HG02943 (cell line): ENCODE measurements around the gene STAU1.
A peak's percentile ranks its signal among the peaks of the same experiment; 100 is the strongest.

Experiments used
- ATAC-seq: cut with Tn5 transposase; IDR thresholded peaks from one replicate; pipeline ENCODE4 v1.9.1; 2021; ENCODE audit warnings: mild to moderate bottlenecking, low read depth, moderate library complexity; ENCODE audit not compliant: unreplicated experiment

The STAU1 gene, protein sequence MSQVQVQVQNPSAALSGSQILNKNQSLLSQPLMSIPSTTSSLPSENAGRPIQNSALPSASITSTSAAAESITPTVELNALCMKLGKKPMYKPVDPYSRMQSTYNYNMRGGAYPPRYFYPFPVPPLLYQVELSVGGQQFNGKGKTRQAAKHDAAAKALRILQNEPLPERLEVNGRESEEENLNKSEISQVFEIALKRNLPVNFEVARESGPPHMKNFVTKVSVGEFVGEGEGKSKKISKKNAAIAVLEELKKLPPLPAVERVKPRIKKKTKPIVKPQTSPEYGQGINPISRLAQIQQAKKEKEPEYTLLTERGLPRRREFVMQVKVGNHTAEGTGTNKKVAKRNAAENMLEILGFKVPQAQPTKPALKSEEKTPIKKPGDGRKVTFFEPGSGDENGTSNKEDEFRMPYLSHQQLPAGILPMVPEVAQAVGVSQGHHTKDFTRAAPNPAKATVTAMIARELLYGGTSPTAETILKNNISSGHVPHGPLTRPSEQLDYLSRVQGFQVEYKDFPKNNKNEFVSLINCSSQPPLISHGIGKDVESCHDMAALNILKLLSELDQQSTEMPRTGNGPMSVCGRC

GRCh38 chr20:49187851-49188641 is at the start of gene STAU1:
STAU1 (minus strand) TSS chr20:49188334; CDS start chr20:49166201, 22,133 bp downstream.
- ATAC-seq: peak; percentile 78

DNA sequence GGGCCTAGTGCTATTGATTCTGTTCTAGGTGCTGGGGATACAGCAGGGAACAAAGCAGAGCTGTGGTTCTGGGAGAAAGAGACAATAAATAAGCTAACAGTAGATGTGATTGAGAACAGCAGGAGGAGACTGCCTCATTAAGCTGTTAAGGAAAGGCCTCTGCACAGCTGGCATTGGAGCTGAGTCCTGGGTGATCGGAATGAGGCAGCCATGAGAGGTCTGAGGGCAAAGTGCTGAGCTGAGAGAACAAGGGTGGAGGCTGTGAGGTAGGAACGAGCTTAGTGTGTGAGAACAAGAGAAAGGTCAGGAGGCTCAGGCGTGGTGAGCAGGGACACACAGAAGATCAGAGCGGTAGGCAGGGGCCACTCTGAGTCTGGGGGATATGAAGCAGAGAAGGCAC is 49.4 kb upstream of the STAU1 start:
- no peak for ATAC-seq

GRCh38 chr20:49236301-49236700 is 48.2 kb upstream of the STAU1 start:
- ATAC-seq: no peak

GRCh38 chr20:49234831-49235230 is 46.7 kb upstream of the STAU1 start:
- ATAC-seq: no peak

GRCh38 chr20:49233226-49233625 is 45.1 kb upstream of the STAU1 start:
- ATAC-seq: no peak

GRCh38 chr20:49231471-49231870 is 43.3 kb upstream of the STAU1 start:
- no peak for ATAC-seq

- no peak for ATAC-seq
These were observed 42.5 kb upstream of the STAU1 start for GRCh38 chr20:49230561-49231133.

DNA sequence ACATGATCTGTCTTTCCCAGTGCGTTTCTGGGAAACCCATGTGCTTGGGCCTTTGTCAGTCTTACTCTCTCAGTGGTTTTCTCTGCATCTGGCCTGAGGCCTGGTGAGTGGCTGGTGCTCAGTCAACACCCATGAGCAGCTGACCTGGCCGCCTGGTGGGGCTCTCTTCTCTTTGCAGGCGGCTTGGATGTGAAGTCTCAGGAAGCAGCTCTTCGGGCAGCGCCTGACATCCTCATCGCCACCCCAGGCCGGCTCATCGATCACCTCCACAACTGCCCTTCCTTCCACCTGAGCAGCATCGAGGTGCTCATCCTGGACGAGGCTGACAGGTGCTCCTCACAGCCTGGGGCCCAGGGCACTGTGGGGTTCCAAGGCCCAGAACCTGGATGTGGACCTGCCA is 41.9 kb upstream of the STAU1 start:
- no peak for ATAC-seq

DNA sequence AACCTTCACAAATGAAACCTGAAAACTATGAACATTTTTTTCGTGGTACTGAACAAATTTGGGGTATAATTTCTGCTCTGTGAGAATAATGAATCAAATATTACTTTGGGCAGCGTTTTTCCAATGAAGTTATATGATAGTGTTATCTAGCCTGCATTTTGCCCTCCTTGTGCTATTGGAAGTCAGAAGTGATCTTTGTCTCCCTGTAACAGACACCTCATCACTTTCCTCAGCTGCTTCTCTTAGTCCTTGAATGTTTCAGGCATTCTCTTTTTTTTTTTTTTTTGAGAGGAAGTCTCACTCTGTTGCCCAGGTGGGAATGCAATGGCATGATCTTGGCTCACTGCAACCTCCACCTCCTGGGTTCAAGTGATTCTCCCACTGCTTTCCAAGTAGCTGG is 41.2 kb upstream of the STAU1 start:
- ATAC-seq: no peak

GRCh38 chr20:49228676-49229075 is 40.5 kb upstream of the STAU1 start:
- no peak for ATAC-seq

DNA sequence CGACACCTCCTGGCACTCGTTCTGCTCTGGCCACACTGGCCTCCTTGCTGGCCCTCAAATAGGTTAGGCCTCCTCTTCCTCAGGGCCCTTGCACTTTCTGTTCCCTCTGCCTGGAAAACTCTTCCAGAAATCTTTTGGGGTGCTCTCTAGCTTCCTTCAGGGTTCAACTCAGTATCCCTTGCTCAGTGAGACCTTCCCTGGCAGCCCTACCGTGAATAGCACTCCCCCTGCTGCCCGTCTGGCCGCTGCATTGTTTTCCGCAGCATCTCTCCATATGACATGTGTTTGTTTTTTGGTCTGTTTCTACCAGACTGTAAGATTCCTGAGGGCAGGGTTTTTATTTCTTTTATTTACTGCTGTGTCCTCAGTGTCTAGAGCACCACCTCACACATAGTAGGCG is 37.8 kb upstream of the STAU1 start:
- ATAC-seq: no peak

DNA sequence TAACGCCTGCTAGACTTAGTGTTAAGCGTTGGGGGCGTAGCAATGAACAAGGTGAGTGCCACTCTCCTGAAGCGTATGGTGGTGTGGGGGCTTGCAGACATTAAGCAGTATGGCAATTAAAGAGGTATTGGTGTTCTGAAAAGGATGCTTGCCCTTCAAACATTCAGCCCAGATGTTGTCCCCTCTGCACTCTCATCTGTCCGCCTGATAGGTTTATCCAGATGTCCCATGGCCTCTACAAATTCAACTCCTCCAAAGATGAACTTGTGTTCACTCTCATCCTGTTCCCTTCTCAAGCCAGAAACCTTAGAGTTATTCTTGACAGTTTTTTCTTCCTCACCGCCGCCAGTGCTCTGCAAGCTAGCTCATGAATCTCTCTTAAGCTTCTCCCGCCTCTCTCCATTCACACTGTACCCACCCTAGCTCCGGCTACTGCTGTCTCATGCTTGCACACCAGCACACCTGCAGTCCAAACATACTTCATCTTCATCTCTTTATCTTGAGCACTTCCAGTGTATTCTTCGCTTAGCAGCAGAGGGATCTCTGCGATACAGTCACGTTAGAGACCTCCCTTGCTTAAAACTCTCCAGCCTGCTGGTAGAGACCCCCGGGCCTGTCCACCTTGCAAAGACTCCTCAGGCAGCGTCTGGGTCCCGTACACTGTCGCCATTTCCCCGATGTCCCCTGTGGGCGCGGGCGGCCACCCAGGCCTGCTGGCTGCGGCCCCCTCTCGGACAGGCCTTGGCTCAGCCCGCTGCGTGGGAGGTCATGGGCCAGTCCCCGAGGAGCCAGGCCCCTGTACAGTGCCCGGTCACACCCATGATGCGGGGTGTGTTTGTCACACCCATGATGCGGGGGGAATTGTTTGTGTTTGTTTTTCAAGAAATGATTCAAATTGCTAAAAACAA is 32.0 kb upstream of the STAU1 start:
- peak; percentile 5 for ATAC-seq

DNA sequence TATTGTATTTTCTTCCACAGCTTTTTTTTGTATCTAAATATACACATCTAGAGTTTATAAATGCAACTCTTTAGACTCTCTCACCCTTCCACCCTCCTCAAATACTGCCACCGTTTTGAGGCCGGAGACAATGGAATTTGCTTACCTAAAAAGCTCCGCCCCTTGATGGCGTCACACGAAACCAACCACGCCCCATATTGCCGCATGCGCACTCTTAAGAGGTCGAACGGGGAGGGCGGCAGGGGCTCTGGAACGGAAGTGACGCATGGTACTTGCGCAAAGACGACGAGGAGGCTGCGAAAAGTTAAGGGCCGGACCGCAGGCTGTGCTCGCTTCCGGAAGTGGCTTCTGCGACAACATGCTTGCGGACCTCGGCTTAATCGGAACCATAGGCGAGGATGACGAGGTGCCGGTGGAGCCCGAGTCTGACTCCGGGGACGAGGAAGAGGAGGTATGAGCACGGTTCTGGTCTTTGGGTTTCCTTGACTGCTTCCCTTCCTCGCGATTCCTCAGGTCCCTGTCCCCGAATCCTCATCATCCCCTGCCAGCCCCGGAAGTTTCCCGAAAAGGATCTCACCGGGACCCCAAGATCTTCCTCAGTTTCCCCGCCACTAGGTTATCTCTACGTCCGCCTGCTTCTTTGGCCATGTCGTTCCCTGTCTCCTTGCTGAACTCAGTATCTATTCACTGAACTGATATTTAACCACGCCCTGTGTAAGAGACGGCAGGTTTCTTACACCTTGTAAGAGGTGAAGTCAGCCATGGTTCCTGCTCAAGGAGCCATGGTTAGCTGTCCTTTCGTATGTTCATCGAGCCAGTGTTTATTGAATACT is 31.2 kb upstream of the STAU1 start, which contains the start of gene DDX27:
DDX27 (plus strand) TSS at position 326 of the 833 bp plus-strand sequence; CDS start at position 359, 33 bp downstream.
- ATAC-seq: peak; percentile 89

DNA sequence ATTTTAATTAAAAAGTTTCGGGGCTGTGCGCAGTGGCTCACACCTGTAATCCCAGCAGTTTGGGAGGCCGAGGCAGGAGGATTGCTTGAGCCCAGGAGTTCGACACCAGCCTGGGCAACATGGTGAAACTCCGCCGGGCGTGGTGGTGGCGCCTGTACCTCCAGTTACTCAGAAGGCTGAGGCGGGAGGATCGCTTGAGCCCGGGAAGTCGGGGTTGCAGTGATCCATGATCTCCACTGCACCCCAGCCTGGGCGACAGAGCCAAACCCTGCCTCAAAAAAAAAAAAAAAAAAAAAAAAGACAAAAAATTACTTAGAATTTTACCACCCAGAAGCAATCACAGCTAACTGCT is 30.6 kb upstream of the STAU1 start:
- ATAC-seq: peak; percentile 4

GRCh38 chr20:49216991-49217578 is 29.0 kb upstream of the STAU1 start:
- no peak for ATAC-seq

- ATAC-seq: no peak
These were observed 27.1 kb upstream of the STAU1 start for GRCh38 chr20:49215232-49215631.

DNA sequence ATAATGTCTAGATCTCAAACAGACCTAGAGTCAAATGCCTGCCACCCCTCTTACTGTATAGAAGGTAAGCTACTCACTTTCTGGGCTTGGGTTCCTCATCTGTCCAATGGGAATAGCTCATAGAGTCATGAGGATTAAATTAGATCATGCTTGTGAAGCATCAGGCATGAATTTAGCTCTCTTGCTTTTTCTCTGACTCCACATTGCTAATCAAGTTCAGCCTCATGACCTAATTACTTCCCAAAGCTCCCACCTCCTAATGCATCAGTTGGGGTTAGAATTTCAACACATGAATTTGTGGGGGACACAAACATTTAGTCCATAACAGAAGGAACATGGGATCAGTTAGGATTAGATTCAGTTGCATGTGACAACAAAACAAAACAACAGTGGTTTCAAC is 26.4 kb upstream of the STAU1 start:
- ATAC-seq: no peak

GRCh38 chr20:49210757-49211110 is 22.6 kb upstream of the STAU1 start:
- ATAC-seq: no peak
